Stimulated activated CD8-positive, alpha-beta memory T cell treated with anti-CD3 and anti-CD28 coated beads, Interleukin-4, amount 100 ng/mL, for 1 hour (primary cell): ENCODE data around the gene EPB41L3.

Experiments
- DNase-seq, 2 donors: peaks; one replicate each; pipeline ENCODE4 v3.0.0-alpha.2; 2020; ENCODE audit warnings: low read depth in 2 of 2, low spot score in 1 of 2

EPB41L3 gene

GRCh38 chr18:5419030-5419429 lies 124.8 kb downstream of the EPB41L3 start:
- DNase-seq = no peak

GRCh38 chr18:5417342-5417741 lies 126.5 kb downstream of the EPB41L3 start:
- no peak for DNase-seq

DNA sequence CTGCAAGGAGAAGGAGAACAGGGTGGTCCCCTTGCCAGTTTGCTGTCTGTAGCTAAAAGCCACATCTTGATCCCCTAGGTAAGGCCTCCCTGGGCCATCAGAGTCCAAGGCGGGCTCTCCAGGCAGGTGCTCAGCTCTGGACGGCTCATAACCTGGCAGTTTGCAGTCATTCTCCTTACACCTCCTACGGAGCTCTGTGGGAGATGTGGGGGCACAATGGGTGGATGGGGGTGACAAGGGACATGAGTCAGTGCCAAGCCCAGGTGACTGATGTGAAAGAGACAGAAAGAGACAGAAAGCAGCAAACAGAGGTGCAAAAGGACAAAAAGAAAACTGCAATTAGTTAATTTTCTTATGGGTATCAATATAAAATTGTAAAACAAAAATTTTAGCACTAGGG lies 127.7 kb downstream of the EPB41L3 start:
- no peak for DNase-seq

- no peak for DNase-seq
Measured at GRCh38 chr18:5415665-5416064, 128.1 kb downstream of the EPB41L3 start.

DNA sequence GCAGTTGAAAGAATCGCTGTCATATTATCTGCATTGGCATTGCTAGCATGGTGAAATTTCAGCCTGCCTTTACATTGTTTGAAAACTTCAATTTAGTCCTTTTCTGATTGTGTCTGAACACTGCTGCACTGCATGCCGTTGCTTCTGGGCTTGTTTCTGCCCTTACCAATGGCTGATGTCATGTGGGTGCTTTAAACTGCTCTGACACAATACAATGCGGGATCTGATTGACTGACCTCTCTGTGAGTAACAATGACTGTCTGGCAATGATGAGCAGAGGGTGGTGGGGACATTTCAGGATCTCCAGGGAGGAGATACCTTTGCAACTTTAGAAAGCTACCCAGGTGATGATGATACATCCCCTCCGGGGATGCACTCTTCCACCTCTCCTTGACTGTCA lies 128.8 kb downstream of the EPB41L3 start:
- no peak for DNase-seq

DNA sequence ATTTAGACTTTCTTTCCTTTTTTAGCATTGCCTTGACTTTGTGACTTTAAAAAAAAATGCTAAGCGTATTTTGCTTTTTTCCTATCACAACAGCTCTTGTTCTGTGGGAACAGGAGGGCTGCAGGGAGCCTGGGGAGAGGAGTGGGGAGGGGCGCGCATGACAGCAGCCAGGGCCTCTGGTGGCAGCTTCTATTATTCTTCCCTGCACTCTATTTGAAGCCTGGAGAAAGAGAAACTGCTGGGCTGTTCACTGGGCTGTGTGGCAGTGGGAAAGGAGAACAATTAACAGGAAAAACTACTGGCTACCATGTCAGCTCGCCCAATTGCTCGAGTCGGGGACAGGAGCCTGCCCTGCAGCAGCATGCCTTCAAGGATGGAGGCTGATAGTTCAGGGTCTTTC lies 129.3 kb downstream of the EPB41L3 start:
- DNase-seq = no peak

DNA sequence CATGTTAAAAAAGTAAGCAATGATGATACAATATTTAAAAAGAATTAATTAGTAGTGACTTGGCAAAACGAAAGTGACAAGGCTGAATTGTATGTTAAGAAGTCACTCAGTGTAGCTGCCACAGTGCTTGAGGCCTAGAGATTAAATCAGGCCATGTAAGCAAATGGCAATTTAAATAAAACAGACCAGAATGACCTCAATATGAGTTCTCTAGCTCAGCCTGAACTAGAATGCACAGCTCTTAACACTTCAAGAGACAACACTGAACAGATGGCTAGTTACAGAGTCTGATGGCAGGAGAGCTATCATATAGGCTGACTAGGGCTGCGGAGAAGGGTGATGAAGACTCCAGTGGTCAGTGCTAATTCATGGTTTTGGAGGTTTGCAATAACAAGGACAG lies 130.3 kb downstream of the EPB41L3 start:
- no peak for DNase-seq

DNA sequence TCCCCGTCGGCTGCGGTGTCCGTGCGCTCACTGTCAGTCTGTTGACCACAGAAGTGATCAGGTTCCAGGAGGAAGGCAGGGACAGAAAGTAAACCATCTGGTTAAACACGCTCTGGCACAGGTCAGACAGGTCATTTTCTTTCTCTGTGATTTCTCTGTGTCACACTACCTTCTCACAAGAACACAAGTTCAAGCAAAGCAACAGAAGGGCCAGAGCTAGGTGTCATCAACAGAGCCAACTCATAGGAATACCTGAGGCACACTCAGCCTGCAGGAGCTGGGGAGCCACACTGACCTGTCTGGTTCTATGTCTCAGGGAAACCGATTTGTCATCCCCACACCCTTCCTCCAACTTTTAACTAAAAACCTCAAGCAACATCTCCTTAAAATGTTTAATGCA lies 133.2 kb downstream of the EPB41L3 start:
- no peak for DNase-seq

GRCh38 chr18:5398269-5398668 lies 145.5 kb downstream of the EPB41L3 start:
- DNase-seq = no peak

GRCh38 chr18:5397102-5397501 lies 146.7 kb downstream of the EPB41L3 start:
- no peak for DNase-seq

DNA sequence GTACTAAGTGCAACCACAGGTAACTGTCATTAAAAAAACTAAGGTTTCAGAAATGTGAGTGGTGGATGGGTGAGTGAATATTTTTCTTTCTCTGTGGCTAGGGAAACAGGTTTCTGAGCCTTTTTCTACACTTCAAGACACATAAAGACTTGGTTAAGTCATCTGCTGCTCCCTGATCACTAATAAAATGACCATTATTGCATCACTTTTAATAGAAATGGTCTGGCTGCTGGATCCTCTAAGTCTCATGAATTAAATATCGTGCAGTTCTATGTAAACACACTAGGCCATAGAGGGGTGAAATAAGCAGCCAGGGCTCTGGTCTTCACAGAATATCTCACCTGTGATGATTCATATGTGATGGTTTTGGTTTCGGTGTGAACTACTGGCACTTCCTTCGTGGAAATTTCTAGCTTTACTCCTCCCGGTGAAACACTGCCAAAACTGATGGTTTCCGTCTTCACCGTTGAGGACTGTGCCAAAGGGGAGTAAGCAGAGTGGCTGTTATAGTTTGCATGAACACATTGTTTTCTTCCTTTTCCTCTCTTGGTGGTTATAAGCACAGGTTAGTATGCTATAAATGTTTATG lies 147.8 kb downstream of the EPB41L3 start:
- no peak for DNase-seq

- no peak for DNase-seq
Measured at GRCh38 chr18:5393779-5394178, 150.0 kb downstream of the EPB41L3 start.

DNA sequence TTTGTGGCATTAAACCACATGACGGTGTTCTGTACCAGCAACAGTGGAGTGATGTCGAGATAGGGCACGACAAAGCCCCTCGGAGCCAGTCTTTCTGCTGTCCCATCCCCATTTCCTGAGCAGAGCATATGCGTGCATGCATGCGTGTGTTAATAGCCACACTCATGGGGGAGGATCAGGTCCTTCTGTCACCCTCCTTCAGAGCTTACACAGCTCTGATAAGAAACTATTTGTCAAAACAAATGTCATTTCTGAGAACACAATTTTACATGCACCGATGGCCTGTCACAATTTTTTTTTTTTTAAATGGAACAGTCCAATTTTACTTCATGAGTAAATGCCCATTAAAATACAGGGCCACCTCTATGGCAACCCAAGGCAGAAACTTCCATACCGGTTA lies 152.4 kb downstream of the EPB41L3 start:
- DNase-seq = no peak

- DNase-seq = no peak
Measured at GRCh38 chr18:5389356-5389755, 154.4 kb downstream of the EPB41L3 start.

- DNase-seq = no peak
Measured at GRCh38 chr18:5388896-5389295, 154.9 kb downstream of the EPB41L3 start.

- no peak for DNase-seq
Measured at GRCh38 chr18:5380586-5380985, 163.2 kb downstream of the EPB41L3 start.

DNA sequence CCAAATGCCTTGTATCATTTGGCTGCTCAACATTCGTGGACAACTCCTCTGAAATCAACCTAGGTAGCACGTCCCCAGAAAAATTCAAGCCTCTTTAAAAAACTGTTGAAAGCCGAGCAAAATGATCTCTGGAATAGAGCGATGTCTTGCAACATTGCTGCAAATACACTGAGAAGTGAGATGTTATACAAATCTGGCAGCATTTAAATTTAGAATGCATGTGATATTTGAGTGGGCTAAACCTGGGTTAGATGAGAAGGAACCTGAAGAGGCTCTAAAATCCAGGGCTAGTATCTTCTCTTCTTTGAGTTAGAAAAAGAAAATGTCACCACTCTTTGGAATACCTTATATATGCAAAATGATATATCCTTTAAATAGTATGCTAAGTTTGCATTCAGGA lies 166.8 kb downstream of the EPB41L3 start:
- DNase-seq = no peak

DNA sequence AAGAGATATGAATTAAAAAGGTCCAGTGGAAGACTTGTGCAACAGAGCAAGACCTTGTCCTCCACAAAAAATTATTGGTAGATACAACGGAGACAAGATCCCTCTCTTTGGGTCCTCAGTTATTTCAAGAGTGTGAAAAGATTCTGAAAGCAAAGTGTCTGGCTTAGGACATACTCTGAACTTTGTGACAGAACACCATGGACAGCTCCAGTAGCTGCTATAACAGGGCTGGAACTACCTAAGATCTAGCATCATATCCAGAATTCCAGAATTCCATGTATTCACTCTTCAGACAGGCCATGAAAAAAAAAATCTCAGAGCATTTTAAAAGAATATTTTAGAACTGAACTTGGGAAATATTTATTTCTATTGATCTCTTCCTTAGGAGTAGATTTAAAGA lies 173.5 kb downstream of the EPB41L3 start:
- no peak for DNase-seq

GRCh38 chr18:5369513-5369912 lies 174.3 kb downstream of the EPB41L3 start:
- no peak for DNase-seq

DNA sequence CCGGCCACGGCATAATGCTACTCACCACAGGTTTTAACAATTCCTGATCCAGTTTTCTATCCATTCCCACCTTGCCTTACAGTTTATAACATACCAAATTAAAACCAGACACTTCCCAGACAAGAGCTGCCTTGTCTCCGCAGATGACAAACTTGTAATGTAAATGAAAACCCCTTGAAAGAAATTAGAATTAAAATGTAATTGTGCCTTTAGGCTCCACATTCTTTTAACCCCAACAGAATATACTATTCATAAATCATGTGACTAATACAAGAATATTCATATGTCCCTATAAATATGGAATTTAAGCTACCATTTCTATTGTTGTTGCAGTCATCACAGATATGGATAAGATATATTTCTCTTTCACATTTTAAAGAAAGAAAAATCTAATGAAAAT lies 178.4 kb downstream of the EPB41L3 start:
- DNase-seq = no peak

- DNase-seq = no peak
Measured at GRCh38 chr18:5350636-5351035, 193.2 kb downstream of the EPB41L3 start.
